Raji (cell line): Measurements from ENCODE around the gene CARS2.
A peak's percentile ranks its signal among the peaks of the same experiment; 100 is the strongest.

ENCODE experiments used
- POLR2A ChIP-seq: IDR thresholded peaks from 2 replicates; pipeline ENCODE4 v1.6.1; 2011; ENCODE audit warnings: low read depth, low read length, control low read depth; ENCODE audit not compliant: insufficient read depth

Gene CARS2, protein sequence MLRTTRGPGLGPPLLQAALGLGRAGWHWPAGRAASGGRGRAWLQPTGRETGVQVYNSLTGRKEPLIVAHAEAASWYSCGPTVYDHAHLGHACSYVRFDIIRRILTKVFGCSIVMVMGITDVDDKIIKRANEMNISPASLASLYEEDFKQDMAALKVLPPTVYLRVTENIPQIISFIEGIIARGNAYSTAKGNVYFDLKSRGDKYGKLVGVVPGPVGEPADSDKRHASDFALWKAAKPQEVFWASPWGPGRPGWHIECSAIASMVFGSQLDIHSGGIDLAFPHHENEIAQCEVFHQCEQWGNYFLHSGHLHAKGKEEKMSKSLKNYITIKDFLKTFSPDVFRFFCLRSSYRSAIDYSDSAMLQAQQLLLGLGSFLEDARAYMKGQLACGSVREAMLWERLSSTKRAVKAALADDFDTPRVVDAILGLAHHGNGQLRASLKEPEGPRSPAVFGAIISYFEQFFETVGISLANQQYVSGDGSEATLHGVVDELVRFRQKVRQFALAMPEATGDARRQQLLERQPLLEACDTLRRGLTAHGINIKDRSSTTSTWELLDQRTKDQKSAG

DNA sequence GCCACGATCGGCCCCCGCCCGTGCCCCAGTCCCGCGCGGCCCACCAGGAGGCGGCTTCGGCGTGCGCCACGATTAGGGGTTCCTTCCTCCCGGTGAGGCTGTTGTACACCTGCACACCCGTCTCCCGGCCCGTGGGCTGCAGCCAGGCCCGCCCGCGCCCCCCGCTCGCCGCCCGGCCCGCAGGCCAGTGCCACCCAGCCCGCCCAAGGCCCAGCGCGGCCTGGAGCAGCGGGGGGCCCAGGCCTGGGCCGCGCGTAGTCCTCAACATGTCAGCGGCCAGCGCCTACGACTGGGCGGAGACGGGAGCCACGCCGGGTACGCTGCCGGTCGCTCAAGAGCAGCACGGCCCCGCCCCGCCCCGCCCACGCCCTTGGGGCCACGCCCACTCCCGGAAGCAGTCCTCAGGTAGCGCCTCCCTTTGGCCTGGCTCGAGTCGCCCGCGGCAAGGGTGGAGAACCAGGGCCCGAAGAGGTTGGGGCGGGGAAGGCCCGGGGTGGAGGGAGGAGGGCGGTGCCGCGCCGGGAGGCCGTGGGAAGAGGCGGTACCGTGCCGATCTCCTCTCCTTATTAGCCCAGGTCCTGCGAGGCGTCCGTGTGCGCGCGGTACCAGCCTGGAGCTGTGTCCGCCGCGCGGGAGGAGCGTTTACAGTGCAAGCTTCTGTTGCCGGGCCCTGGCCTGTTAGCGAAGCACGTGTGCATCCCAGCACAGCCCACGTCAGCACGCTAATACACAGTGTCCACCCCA is at the start of gene CARS2:
TSS of gene CARS2 (minus strand) at position 291 of the 744 bp plus-strand sequence. CDS start at position 268, 23 bp downstream.
- TF ChIP-seq POLR2A: peak; percentile 85

DNA sequence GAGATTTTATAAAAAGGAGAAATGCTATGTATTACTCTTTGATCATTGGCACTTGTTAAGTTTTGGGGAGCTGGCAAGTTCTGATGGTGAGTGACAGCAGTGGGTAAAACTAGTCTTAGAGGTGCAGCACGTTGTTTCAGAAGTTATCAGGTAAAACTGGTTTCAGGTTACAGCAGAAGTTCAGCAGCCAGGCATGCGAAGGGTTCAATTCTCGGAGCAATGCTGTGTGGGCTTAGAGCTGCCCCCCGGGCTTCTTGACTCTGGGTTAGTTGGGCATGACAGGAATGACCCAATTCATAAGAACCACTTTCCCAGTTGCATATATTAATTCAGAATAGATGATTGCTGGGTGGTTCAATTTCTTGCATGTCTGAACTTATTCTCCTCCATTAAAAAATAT is 42.4 kb upstream of the CARS2 start:
- no peak for TF ChIP-seq POLR2A

DNA sequence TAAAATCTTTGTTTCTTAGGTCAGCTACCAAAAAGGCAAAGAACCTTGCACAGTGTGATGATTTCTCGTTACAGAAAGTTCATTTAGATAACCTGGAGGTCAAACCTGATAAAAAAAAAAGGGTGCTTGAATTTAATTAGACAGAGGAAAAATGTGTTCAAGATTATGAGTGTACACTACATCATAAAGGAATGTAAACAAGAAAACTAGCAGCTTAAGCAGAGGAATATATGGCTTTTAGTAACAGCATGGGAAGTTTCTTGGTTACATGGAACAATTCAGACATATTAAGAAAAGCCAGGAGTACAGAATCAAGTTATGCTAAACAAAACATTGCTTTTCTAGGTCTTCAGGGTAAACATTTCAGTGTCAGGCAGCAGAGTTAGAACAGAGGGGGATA is 40.5 kb upstream of the CARS2 start:
- TF ChIP-seq POLR2A: no peak

DNA sequence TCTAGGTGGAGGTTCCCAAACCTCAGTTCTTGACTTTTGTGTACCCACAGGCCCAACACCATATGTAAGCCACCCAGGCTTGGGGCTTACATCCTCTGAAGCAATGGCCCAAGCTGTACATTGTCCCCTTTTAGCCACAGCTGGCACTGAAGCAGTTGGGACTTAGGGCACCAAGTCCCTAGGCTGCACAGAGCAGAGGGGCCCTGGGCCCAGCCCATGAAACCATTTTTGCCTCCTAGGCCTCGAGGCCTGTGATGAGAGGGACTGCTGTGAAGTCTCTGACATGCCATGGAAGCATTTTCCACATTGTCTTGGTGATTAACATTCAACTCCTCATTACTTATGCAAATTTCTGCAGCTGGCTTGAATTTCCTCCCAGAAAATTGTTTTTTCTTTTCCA is 37.8 kb upstream of the CARS2 start:
- no peak for TF ChIP-seq POLR2A

DNA sequence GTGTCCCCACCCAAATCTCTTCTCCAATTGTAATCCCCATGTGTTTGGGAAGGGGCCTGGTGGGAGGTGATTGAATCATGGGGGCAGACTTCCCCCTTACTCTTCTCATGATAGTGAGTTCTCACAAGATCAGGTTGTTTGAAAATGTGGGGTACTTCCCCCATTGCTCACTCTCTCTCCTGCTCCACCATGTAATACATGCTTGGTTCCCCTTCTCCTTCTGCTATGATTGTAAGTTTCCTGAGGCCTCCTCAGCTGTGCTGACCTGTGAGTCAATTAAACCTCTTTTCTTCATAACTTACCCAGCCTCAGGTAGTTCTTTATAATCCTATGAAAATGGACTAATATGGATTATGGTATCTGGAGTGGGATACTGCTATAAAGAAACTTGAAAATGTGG is 31.6 kb upstream of the CARS2 start:
- TF ChIP-seq POLR2A: no peak

DNA sequence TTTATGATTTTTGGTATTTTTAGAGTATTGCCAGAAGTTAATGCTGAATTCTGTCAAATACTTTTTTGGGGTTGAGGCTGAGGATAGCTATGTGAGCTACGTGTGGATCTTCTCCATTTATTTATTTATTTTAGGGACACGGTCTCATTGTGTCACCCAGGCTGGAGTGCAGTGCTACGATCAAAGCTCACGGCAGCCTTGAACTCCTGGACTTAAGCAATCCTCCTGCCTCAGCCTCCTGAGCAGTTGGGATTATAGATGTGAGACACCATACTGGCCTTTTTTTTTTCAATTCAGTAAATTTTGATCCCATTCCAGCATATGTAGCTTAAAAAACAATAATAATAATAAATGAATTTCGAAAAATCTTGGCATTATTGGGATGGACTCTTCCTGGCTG is 28.6 kb upstream of the CARS2 start:
- TF ChIP-seq POLR2A: no peak

DNA sequence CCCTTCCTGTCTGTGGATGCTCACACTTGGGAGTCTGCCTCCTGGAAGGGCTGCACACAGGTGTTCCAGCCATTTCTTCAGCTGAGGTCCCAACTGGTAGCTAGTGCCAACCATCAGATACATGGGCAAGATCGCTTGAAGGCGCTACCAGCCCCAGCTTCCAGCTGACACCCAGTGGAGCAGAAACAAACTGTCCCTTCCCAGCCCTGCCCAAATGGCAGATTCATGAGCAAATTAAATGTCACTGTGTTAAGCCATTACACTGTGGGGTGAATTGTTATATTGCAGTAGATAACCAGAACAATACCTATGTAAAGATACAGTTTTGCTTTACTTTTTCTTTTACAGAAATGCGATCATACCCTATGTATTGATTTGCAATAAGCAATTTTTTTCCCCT is 25.2 kb upstream of the CARS2 start:
- no peak for TF ChIP-seq POLR2A

DNA sequence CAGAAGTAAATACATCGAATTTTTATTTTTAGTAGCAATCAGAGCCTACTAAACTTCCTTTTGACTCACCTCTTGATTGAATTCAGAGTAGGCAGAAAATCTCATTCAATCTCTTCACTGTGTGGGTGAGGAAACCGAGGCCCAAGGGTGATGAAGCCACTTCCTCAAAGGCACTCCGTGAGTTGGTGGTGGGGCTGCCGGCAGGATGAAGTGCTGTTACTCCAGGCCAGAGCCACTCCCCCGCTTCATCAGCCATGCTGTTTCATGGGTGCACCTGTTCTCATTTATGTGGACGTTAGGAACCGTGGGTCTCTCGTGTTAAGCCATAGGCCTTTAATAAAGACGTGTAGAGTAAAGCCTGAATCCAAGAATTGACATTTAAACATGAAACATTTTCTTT is 20.8 kb upstream of the CARS2 start:
- no peak for TF ChIP-seq POLR2A

DNA sequence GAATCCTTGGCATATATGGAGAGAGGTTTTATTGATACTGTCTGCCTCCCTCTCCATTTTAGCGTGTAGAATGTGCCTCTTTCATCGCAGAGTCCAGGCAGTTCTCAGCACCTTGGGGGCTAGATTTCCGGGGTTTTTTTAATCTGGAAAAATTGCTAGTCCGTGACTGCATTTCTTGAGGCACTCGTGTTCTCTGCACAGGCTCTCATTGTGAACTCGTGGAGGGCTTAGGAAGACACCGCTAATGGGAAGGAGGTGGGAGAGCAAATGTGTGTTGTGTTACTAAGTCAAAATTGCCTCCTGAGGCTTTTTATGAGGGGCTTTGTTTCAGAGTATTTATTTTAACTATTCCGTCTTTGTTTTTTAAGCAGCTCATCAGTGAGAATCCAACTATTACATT is 17.7 kb upstream of the CARS2 start:
- TF ChIP-seq POLR2A: no peak

DNA sequence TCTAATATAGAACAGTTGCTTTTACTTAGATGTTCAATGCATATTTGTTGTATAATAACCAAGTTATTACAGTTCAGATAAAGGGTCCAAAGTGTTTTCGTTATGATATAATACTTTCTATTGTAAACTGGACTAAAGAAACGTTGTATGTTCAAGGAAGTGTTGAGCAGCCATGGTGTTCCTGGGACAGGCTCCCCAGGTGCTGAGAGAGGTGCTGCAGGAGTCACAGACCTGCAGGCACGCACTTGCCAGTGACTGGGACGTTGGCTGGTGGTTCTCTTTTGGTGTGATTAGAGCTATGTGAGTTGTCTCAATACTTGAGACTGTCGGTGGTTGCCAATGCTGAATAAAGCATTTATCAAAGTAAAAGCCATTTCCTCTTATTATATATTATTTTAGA is 17.1 kb upstream of the CARS2 start:
- TF ChIP-seq POLR2A: no peak

DNA sequence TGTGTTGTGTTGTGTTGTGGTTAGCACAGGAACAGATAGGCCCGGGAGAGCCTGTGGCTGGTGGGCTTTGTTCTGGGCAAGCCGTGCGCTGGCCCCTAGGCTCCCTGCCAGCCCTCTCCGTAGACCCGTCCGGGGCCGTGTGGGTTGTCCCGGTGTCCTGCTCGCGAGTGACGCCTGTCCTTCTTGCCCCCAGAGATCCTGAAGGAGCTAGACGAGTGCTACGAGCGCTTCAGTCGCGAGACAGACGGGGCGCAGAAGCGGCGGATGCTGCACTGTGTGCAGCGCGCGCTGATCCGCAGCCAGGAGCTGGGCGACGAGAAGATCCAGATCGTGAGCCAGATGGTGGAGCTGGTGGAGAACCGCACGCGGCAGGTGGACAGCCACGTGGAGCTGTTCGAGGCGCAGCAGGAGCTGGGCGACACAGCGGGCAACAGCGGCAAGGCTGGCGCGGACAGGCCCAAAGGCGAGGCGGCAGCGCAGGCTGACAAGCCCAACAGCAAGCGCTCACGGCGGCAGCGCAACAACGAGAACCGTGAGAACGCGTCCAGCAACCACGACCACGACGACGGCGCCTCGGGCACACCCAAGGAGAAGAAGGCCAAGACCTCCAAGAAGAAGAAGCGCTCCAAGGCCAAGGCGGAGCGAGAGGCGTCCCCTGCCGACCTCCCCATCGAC is 13.3 kb upstream of the CARS2 start:
- TF ChIP-seq POLR2A: no peak

DNA sequence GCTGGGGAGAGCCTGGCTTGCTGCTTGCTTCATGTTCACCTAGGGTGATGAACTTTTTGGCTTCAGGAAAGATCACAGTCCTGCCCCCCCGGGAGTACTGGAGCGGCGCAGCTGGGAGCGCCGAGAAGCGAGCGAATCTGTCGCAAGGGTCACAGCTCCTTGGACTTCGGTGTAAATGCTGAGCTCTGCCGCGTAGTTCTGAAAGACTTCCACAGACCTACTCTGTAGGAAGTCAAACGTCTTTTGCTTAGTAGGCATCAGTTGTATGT is 10.3 kb upstream of the CARS2 start:
- no peak for TF ChIP-seq POLR2A

DNA sequence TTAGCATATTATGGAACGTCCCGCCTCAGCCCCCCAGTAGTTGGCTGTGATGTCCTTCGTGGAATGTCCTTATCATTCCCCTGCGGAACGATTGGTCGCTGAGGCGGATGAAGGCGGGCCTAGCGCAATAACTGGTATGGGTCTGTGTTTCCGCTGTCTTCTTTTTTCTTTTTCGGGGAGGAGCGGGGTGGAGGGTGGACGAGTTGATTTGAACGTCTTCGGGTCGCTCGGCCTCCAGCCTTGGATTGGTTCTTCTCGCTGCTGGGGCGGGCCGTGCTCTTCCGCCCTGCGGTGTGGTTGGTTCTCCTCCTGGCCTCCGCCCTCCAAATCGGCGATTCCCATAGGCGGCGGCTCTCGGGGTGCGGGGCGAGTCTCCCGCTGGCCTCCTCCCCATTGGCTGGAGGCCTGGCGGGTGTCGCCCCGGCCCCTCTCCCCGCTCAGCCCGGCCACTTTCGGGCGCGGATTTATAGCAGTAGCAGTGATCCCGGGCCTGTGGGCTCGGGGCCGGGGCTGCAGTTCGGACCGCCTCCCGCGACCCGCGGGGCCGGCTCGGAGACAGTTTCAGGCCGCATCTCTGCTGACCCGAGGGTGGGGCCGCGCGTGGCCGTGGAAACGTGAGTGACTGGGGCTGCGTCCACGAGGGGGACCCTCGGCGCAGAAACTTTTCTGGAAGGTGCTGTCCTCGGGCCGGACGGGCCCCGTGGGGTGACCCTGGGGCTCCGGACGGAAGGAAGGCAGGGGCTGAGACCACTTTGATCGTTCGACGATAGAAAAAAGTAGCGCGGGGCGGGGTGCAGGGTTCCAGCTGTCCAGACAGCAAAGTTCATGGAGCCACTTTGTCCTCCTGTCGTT is 9.7 kb upstream of the CARS2 start:
- no peak for TF ChIP-seq POLR2A

DNA sequence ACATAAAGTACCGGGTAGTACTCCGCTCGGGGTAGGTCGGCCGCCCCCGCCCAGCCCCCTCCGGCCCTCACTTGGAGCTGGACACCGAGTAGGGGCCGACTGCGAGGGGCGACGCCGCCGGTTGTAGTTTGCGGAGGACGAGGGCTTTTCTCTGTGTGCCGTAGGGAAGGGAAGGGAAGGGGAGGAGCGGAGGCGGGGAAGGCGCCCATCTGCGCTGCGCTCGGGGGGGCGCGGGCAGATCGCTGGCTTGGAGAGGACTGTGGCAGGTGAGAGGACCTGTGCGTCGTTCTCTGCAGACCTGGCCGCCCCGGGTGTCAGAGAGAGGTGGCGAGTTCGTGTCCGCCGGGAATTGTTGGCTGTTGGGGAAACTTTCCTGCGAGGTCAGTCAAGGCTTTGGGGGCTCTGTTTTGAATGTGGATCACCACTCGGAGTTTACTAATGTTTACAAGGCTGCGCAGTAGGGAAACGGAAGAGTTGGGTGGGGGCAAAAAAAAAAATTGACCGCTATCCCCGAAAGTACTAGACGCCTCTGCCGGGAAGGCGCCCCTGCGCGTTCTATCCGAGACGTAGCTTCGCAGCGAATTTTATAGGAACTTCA is 9.0 kb upstream of the CARS2 start:
- TF ChIP-seq POLR2A: peak; percentile 100
